GM18868 (cell line): Measurements from ENCODE around the gene COP1.

Experiments
- ATAC-seq: cut with Tn5 transposase; IDR thresholded peaks from one replicate; pipeline ENCODE4 v1.9.1; 2021; ENCODE audit warnings: mild to moderate bottlenecking, moderate library complexity; ENCODE audit not compliant: unreplicated experiment

The COP1 gene

GRCh38 chr1:175902281-175902680 lies 304.8 kb downstream of the COP1 start:
- no peak for ATAC-seq

- no peak for ATAC-seq
Measured at GRCh38 chr1:175901076-175901836, 305.8 kb downstream of the COP1 start.

- ATAC-seq = no peak
Measured at GRCh38 chr1:175900171-175900570, 306.9 kb downstream of the COP1 start.

- ATAC-seq = no peak
Measured at GRCh38 chr1:175895966-175896365, 311.1 kb downstream of the COP1 start.
